Stimulated activated naive CD4-positive, alpha-beta T cell (primary cell): ENCODE measurements around the gene DOP1B.
"Not testable (repeated sequence)": the region's sequence is repeated elsewhere in the genome, so short reads cannot be mapped to it uniquely, and the experiment has no call there.

Experiments
- DNase-seq, 6 experiments: peaks; one replicate each; lab custom pipeline; 2025; lab: John Stamatoyannopoulos, UW

Gene DOP1B

DNA sequence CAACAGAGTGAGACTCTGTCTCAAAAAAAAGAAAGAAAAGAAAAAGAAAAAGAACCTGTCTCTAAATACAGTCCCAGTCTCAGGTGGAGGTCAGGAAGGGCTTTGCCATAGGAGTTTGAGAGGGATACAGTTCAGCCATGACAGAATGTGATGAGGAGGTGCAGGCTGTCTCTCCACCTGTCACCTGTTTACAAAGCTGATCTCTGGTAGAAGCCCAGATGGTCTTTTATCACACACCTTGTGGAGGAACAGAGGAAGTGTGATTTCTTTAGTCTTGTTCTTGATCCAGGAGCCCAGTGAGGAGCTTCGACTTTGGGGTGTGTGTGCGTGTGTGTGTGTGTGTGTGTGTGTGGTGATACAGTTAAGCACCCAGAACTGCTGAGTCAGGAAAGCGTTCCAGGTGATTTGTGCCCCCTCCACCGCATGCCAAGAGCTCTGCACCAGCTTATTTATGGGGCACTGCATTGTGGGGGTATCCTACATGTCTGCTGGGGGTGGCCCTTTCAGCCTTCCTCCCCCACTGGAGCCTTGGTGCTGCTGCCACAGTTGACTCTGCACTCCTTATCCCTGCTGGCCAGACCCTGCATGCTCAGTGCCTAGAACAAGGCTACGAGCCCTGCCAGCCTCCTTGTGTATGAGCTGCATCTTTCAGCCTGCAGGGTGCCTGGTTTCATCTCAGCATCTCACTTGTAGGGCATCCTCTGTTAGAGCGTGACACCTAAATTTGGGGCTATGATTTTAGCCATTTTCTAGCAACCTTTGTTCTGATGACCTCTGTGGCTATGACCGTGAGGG lies 19.3 kb downstream of the DOP1B start:
- DNase-seq, result peak in 2 of 6 experiments; percentile 3 to 25

- no peak for DNase-seq
These were observed 21.7 kb downstream of the DOP1B start for GRCh38 chr21:36178349-36178748.

DNA sequence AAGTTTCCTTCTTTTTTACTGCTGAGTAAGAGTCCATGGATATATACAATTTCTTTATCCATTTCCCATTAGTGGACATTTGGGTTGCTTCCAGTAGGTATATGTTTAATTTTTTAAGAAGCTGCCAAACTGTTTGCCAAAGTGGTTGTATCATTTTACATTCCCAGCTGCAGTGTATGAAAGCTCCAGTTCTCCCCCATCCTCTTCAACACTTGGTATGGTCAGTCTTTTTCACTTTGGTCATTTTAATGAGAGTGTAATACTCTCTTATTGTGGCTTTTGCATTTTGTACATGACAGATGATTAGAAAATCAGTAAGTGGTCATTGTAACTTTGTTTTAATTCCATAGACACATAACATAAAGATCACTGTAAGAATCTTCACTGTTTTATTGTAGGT lies 22.5 kb downstream of the DOP1B start:
- DNase-seq, result no peak

- DNase-seq, result no peak
These were observed 24.3 kb downstream of the DOP1B start for GRCh38 chr21:36180963-36181362.

DNA sequence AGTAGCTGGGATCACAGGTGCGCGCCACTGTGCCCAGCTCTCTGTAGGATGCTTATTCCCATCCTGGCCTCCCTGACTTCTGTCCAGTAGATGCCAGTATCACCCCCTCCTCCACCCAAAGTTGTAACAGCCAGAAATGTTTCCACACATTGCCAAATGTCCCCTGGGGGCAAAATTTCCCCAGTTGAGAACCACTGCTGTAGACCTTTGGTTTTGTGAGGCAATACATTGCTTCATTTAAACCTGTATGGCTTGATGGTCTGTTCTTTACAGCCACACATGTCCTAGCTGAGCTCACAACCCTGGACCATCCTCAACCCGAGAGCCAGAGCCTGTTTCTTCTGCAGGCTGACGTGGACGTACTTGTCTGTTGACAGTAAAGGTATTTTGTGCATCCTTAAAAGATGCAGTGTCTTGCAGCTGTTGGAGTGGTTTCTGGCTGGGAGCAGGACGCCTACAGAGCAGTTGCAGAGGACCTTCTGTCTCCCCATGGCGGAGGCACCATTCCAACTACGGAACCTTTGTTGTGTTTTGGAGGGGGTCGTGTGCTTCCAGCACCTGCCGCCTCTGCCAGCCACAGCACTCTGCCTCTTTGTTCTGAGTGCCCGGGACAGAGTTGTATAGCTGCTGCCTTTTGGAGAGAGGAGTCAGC lies 26.6 kb downstream of the DOP1B start:
- DNase-seq, result no peak

DNA sequence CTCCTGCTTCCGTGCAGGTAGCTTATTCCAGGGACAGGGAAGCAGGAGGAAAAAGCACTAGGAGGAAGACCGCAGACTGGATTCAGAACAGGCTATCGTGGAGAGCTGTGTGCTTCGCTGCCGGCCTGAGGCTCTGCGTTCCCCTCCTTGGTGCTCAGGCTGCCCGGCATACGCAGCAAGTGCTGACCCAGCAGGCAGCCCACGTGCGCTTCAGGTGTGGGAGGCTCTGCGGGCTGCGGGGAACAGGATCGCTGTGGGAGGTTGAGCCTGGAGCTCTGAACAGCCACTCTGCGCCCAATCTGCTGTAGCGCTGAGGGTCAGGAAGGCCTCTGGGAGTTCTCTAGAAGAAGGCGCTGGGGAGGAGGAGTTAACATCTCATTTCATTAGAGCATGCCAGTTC lies 27.9 kb downstream of the DOP1B start:
- DNase-seq, result no peak

GRCh38 chr21:36185523-36185922 lies 28.9 kb downstream of the DOP1B start:
- no peak for DNase-seq

- no peak for DNase-seq
These were observed 29.5 kb downstream of the DOP1B start for GRCh38 chr21:36186081-36186480.

GRCh38 chr21:36186506-36187399 lies 30.1 kb downstream of the DOP1B start:
- DNase-seq, result no peak

- DNase-seq, result no peak
These were observed 31.6 kb downstream of the DOP1B start for GRCh38 chr21:36188081-36188681.

GRCh38 chr21:36188937-36189336 lies 32.3 kb downstream of the DOP1B start:
- no peak for DNase-seq

GRCh38 chr21:36190736-36191135 lies 34.1 kb downstream of the DOP1B start:
- no peak for DNase-seq

GRCh38 chr21:36193200-36193599 lies 36.6 kb downstream of the DOP1B start:
- no peak for DNase-seq

- DNase-seq, result no peak
These were observed 37.4 kb downstream of the DOP1B start for GRCh38 chr21:36194024-36194423.

DNA sequence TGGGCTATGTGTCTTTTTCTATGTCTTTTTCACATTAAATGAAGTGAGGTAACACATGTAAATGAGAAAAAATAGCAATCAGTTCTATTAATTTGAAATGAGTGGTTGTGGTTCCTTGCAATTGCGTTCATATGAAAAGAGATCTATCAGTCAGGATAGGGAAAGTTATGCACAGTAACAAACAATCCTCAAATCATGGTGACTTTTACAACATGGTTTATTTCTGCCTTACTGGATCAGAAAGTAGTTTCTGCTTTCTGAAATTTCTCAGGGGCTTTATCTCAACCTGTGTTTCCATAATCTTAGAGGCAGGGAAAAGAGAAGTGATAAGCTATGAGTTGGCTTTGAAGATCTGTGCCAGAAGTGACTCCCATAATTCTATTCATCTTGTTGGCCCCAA lies 39.0 kb downstream of the DOP1B start:
- DNase-seq, result no peak

DNA sequence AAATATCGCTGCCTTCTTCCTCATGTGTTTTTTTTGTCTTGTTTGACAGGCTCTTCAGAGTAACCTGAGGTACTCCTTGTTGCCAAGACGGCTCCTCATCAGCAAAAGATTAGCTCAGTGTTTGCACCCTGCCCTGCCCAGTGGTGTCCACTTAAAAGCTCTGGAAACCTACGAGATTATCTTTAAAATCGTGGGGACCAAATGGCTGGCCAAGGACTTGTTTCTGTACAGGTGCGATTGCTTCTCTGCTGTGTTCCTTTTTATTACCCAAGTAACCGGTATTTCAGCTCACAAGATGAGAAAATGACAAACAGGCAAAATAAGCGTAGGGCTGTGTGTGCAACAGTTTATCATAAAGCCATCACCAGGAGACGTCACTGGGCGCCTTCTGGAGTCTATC lies 42.4 kb downstream of the DOP1B start:
- no peak for DNase-seq

DNA sequence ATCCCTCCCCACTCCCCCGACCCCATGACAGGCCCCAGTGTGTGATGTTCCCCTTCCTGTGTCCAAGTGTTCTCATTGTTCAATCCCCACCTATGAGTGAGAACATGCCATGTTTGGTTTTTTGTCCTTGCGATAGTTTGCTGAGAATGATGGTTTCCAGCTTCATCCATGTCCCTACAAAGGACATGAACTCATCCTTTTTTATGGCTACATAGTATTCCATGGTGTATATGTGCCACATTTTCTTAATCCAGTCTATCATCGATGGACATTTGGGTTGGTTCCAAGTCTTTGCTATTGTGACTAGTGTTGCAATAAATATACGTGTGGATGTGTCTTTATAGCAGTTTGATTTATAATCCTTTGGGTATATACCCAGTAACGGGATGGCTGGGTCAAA lies 43.0 kb downstream of the DOP1B start:
- not testable (repeated sequence) for DNase-seq

- DNase-seq, result no peak
These were observed 43.5 kb downstream of the DOP1B start for GRCh38 chr21:36200081-36200561.

DNA sequence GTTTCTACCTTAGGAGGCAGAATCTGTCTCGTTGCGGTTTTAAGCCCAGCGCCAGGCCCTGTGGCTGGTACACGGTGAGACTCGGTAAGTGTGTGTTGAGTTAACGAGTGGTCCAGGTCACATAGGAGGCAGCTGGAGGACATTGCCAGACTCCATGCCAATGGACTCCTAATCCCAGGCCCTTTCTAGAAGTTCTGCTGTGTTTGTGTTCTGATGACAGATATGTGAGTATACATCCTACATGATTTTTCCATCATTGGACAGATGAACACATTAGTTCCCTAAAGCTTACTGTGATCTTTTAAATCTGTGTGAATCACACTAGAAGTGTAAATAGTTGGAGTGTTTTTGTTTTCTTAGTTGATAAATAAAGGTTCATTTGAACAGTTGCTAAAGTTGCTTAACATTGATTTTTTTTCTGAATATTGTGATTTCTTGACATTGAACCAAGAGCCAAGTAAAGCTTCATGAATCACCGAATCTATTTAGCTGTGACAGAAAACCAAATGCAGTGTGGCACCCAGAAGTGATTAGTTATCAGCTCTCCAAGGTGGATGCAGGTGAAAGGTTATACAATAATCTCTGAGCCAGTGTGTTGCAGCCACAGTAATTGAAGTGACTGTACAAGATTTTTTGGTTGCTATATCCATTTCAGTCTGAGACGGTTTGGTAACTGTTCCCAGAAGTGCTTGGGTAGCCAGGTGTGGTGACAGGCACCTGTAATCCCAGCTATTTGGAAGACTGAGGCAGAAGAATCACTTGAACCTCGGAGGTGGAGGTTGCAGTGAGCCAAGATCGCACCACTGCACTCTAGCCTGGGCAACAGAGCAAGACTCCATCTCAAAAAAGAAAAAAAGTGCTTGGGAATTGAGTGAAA lies 46.3 kb downstream of the DOP1B start:
- no peak for DNase-seq

- no peak for DNase-seq
These were observed 46.9 kb downstream of the DOP1B start for GRCh38 chr21:36203603-36203889.

- DNase-seq, result no peak
These were observed 48.4 kb downstream of the DOP1B start for GRCh38 chr21:36204980-36205379.
